HG02870 (cell line): ENCODE data around the gene BRIX1.
"Not testable (repeated sequence)": the region's sequence is repeated elsewhere in the genome, so short reads cannot be mapped to it uniquely, and the experiment has no call there.

ENCODE experiments used
- ATAC-seq: cut with Tn5 transposase; IDR thresholded peaks from one replicate; pipeline ENCODE4 v1.9.1; 2021; ENCODE audit warnings: mild to moderate bottlenecking, moderate library complexity; ENCODE audit not compliant: unreplicated experiment

BRIX1 gene

DNA sequence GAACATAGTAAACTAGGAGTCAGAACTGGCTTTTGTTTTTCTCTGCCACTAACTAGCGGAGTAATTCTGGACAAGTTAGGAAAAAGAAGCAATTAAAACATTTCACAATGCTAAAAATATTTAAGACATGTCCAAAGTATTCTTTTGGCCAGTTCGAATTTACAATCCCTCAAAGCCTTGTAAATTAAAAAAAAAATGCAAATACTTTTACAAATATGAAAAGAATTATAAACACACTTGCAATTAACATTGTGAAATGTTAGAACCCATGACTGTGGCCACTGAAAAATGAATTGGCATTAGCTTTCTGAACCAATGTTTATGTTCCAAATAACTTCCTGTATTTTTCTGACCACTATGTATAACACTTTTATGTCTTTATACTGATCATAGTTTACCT is 2.4 kb upstream of the BRIX1 start:
- no peak for ATAC-seq

DNA sequence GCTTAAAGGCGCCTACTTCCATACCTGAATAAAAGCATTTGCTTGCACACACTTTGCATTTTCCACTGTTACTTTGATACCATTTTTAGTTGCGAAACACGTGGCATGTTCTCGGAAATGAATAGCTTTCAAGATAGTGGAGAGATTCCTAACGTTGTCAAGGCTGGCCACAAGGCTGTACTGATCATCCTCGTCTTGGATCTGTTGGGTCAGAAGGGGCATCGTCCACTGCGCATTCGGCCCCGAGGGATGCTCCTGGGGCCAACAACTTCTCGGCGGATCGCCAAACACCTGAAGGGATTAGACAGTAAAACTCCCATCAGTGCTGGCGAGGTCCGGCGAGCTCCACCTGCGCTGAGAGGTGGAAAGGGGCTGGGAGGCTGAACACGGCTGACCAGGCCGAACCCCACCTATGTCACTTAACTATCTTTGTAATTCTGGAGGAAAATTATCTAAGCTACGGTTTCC is 806 bp upstream of the BRIX1 start:
- peak; percentile 17 for ATAC-seq

DNA sequence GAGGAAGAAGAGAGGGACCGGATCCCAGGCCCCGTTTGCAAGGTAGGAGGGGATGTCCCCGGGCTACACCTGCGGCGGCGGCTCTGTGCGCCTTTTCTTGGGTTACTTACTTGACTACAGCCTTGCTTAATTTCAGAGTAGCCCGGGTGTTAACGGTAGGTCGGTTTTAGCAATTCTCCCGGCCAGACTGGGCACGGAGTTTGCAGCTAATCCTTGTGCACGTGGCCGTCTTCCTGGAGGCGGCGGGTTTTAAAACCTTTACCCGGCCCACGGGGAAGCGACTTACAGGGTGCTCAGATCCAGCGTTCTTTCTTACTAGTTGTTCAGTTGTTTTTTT is 313 bp downstream of the BRIX1 start:
- ATAC-seq, result peak; percentile 13

DNA sequence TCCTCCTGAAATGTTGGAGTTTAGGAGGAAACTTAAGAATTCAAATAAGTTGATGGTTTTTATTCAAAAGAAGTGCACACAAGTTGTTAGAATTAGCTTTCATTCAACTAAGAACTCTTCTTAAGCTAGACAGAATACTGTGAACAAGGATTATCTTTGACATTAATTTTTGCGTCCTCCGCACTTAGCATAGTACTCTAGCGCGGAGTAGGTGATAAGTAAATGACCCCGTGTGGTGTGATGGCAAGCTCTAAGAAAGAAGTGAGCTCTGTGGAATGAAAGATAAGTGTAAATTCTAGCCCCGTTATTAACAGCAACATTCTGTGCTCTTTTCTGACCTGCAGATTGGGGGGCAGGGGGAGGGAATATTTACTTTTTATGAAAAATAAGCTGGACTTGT is 1.0 kb downstream of the BRIX1 start:
- ATAC-seq, result no peak

DNA sequence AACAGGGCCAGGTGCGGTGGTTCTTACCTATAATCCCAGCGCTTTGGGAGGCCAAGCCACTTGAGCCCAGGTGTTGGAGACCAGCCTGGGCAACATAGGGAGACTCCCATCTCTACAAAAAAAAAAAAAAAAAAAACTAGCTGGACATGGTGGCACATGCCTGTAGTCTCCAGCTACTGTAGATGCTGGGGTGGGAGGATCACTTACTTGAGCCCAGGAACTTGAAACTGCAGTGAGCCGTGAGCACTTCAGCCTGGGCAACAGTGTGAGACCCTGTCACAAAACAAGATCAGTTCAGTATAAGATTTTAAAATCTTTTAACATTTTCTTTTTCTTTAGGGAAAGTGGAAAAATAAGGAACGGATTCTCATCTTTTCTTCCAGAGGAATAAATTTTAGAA is 2.5 kb downstream of the BRIX1 start:
- ATAC-seq, result no peak

DNA sequence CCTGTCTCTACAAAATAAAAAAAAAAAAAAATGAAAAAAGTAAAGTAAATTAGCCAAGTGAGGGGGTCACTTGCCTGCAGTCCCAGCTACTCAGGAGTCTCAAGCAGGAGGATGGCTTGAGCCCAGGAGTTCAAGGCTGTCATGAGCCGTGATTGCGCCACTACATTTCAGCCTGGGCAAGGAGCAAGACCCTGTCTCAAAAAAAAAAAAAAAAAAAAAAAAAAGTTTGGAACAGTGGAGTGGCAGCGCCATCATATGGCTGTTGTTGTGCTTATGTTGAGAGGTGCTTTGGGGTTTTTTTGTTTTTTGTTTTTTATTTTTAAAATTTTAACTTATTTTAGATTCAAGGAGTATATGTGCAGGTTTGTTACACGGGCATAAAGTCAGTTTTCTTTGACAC is 3.6 kb downstream of the BRIX1 start:
- ATAC-seq, result no peak

DNA sequence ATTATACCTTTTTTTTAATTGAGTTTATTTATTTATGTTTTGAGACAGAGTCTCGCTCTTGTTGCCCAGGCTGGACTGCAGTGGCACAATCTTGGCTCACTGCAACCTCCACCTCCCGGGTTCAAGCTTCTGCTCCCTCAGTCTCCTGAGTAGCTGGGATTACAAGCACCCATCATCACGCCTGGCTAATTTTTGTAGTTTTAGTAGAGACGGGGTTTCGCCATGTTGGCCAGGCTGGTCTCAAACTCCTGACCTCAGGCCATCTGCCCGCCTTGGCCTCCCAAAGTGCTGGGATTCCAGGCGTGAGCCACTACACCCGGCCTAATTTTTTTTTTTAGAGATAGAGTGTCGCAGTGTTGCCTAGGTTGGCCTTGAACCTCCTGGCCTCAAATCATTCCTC is 7.7 kb downstream of the BRIX1 start:
- ATAC-seq, result not testable (repeated sequence)

DNA sequence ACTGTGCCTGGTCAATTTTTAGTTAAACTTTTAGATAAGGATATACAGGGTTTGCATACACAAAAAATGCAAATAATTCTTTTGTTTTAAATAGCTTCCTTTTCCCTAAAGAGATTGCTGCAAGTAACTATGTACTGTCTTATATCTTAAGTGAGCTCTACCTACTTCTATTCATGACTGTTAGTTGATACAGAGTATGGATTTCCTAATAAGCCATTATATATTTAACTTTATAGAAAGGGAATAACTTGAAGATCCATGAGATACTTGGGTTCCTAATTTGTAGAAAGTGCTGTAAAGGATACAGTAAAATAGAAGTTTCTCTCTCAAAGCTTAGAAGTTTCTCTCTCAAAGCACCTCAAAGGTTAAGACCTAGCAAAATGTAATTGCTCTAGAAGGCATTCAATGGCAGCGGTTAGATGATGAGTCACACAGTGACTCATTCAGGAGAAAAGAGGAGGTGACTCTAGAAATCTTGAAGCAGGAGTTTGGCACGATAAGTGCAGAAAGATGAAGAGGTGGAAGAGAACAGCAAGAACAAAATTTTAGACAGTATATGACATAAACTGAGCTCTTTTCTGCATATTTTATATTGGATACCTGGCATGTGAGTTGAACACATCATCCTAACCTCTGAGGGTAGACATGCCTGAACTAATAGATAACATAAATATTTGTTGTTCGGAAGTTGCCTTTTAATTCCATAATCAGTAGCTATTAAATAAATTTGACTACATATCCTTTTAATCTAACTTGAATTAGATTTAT is 8.4 kb downstream of the BRIX1 start:
- peak; percentile 82 for ATAC-seq

DNA sequence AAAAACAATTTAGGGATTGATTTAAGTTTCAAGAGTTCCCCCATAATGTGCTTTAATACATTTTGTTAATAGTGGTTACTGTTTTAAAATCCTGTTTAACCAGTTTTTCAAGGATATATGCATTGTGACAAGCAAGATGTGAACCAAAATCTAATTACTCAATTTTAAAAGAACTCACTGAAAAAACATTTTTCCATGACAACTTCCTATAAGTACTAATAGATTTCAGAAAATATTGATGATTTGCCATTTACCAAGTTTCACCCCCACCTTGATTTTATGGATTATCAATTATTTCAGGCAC is 8.9 kb downstream of the BRIX1 start:
- no peak for ATAC-seq

DNA sequence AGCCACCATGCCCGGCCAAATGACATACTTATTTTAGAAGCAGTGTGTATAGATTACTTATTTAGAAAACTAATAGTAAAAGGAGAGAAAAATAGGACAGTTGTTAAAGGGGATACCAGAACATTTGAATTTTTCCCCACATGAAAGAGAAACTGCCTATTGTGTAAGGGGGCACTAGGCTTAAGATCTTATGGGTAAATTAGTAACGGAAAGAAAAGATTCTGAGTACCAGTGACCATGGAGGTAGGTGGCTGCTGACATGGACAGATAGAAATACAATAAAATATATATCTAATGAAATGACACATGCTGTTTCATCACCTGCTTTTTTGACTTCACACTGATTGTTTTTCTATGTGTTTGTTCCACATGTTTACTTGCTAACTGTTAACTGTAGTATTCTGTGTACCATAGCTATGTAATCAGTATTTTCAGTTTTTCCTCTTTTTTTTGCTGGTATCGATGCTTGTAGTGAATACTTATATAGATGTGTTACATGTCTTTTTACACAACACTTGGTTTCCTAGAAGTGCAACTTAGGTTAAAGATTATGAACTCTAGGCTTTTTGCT is 10.9 kb downstream of the BRIX1 start:
- no peak for ATAC-seq

DNA sequence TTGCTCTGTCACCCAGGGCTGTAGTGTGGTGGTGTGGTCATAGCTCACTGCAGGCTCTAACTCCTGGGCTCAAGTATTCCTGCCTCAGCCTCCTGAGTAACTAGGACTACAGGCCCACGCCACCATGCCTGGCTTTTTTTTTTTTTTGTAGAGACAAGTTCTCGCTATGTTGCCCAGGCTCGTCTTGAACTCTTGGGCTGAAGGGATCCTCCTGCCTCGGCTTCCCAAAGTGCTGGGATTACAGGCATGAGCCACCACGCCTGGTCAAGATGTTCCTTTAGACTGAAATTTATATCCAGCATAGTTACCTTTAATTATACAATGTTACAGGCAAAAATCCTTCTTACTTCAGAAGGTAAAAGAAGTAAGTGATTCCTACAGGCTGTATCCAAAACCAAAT is 12.3 kb downstream of the BRIX1 start:
- no peak for ATAC-seq

DNA sequence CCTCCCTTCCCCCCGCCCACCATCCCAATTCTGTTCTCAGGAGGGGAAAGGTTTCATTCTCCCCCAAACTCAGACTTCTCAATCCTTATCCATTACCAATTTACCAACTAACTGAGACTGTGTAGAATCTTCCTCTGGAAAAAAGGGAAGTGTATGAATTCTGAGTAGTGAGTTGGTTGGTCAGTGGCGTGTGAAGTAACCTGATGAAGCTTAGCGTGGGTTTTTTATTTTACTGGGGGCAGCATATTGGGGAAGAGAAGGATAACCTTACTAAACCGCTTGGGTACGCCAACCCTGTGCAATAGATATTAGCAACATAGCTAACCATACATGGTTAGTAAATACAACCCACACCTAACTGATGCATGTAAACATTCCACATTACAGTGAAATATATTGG is 12.8 kb downstream of the BRIX1 start:
- ATAC-seq, result no peak

DNA sequence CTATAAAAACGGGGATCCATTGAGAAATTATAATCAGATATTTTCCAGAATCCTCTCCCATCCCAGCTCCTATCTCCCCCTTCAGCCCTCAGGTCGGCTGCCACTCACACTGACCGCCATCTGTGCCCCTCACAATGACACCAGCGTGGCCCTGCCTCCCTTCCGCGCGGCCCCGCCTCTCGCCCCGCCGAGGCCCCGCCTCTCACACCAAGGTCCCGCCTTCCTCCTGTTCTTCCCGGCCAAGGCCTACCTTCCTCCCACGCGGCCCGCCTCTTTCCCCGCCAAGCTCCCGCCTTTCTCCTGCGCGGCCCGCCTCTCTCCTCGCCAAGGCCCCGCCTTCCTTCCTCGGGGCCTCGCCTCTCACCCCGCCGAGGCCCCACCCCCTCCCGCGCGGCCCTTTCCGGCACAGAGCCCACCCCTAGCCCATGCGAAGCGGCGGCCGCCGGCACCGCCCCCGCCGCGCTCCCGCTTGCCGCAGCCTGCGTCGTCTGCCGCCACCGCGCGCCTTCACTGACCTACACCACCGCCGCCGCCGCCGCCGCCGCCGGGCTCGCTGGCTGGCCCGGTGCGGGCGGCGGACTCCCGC is 13.7 kb downstream of the BRIX1 start, which contains the start of gene DNAJC21:
TSS of gene DNAJC21 (plus strand) at position 426 of the 586 bp plus-strand sequence. CDS start 261 bp downstream, outside the sequence.
- peak; percentile 84 for ATAC-seq

DNA sequence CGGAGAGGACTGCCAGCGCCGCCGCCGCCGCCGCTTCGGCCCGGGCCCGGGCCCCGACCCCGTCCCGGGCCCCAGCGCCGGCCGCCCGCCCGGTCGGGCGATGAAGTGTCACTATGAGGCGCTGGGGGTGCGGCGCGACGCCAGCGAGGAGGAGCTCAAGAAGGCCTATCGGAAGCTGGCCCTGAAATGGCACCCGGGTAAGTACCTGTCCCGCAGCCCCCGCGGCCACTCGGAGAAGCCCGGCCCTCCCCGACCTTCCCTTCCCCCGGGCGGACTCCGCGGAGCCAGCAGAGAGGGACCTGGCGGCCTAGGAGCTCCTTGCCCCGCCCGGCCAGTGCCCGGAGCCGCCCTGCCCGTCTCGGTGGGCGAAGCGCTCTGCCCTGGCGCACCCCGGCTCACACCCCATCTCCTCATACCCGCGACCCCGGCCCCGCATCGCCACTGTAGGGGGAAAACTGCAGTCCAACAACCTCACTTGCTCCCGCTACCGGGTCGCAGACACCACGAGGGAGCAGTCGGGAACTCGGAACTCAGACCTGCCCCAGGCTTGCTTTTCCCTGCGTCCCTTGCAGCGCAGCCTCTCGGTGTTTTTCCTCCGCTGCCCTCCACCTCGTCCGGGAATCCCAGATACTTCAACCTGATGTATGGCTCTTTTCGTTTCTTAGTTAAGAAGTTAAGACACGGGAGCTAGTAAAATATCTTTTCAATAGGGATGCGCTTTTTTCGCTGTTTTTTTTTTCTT is 14.4 kb downstream of the BRIX1 start:
- ATAC-seq, result peak; percentile 70

DNA sequence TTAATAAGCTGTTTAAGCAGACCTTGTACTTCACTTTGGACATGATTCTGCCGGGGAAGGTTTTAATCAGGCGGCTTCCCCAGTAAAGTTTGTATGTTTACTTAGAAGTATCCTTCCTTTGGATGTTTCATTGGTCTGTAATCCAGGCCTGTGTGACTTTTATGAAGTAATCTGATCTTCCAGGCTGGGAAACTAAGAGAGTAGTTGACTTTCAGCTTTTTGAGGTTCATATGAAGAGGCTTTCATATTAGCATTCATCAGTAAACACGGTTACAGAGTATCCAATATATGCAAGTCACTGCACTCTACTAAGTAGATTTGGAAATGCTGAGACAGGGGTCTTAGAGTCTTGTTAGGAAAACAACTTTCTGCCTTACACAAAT is 14.9 kb downstream of the BRIX1 start:
- no peak for ATAC-seq

DNA sequence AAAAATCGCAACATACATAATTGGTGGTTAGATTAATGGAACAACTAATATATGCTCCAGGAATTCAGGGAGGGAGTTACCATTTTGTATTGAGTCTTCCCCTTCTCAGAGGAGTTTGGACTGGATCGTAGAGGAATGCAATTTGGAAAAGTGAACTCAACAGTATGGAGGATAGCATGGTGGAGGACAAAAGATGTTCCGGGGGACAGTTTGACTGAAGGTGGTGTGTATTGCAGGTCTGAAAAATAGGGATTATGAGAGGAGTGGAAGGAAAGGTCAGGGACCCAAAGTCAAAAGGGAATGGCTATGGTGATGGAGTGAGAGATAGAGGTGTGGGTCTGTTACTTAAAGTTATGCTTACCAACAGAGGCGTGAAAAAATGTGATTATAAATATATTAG is 15.4 kb downstream of the BRIX1 start:
- ATAC-seq, result no peak

DNA sequence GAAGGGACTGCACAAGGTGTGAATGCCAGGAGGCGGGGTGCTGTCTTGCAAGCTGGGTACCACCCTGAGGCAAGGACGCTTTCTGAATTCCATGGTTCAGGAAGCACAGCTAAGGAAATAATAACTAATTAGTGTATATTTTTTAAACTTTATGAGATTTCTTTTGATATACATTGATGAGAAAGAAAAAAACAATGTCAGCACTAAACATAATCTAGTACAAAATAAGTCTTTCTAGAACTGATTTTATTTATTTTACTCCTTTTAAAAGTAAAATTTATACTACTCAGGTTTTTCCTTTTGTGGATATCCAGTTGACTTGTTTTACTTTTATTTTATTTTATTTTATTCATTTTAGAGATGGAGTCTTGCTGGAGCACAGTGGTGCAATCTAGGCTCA is 17.4 kb downstream of the BRIX1 start:
- no peak for ATAC-seq

DNA sequence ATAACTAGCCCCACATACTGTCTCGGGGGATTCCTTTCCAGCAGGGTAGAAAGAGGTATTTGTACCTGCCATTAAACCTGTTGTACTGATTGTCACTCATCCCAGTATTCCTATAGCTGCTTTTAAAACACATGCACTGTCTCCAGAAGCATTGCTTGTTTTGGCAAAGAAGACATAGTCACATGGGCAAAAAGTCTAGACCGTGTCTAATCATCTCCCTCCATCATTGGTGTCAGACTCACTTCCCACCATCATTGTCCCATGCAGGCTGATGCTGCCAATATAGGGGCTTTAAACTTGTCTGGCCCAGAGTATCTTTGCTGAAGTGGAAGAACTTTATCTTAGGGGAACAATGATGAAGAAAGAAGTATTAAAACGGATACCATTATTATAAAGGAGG is 26.4 kb downstream of the BRIX1 start:
- no peak for ATAC-seq

DNA sequence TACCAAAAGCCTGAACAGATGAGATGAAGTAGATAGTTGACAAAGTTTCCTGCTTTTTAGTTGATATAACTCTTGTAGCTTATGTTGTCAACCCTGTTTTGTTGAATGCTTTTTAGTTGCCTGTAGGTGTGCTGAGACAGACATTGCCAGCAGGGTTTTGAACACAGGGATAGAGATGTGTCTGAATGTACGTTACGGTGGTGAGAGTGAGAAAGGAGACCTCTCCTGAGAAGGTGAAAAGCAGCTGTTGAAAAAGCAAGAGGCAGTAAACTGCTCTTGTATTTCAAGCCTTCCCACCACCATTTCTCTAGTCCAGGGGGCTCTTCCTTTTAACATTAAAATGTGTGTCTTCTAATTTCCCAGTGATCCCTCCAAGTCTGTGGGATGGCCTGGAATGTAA is 28.5 kb downstream of the BRIX1 start:
- no peak for ATAC-seq

DNA sequence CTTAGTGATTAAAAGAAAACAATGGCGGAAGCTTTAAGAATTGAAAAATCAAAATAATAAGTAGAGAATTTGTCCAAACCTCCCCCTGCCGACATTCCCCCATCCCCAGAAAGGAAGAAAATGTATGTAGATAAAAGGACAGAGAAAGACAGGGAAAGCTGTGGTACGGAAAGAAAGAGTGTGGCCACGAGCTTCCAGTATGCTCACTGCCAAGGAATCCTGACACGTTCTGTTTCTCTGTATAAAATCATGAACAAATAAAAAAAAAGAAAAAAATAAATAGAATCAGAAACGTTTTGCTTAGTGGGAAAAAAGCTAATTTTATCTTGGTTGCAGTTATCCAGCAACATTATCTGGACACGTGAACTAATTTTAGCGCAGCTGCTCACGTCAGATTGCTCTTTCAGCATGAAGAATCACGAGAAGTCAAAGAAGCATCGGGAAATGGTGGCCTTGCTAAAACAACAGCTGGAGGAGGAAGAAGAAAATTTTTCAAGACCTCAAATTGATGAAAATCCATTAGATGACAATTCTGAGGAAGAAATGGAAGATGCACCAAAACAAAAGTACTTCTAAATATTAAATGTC is 29.0 kb downstream of the BRIX1 start:
- no peak for ATAC-seq

DNA sequence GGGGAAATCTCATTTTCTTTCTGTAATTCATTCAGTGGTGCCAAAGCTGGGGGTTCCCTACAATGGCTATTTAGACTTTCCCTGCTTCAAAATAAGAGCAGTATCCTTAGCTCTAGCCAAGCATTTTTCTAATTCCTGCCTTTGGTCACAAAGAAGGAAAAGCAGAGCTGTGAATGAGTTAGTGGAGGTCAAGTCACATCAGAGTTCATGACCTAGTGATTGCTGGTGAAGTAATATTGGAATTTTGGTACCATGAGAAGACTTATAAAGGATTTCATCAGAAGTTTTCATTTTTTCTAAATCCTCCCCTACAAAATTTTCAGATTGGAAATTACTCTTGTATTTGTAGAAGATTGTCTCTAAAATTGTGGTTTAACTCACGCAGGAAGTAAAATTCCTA is 41.8 kb downstream of the BRIX1 start:
- ATAC-seq, result no peak
